ENCODE measurements around the gene SOST. TPM values are rescaled to one million over a fixed set of nuclear protein-coding genes. Genes with fewer than 3 reads are reported as not detected.
A peak's percentile ranks its signal among the peaks of the same experiment; 100 is the strongest.

The SOST gene
- total RNA-seq, 3 donors from 2014 or later = not detected

DNA sequence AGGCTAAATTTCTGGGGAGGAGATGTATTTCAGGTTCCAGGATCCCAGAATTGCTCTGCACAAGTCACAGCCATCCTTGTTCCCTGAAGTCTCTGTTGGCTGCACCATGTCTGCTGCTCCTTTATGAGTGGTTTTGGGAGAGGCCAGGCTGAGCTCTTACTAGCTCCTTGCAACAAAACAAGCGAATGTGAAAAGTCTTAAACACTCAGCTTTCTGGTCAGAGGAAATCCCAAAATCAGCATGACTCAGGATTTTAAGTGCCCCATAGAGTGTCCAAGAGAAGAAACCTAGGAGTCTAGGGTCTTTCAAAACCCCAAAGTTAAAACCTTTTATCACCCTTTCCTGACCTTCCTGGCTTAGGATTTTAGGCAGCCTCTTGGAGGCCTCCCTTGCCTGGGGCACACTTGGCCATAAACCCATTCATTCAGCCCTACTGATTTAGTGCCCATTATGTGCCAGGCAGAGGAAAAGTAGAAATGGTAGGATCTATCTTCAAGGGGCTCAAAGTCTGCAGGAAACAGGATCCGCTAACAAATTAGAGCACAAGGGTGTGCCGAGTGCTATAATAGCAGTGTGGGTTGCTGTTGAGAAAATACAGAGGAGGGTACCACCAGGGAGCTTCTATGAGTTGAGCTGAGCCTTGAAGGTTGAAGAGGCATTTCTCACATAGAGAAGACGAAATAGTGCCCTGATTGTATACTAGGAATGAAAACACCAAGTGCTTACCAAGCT lies 36.9 kb downstream of the SOST start:
- H3K36me3 ChIP-seq (ENCODE audit: low read depth) = no peaks in the 10 kb centered on the region
- ATAC-seq (no peak), DNase-seq (no peak)
- no peaks in the 10 kb centered on the region for H3K4me1 ChIP-seq (ENCODE audit: low read depth)
- intact Hi-C loops (cut with DNase I, micrococcal nuclease) = no loop called here
- no peak overlapping the region for H3K4me3 ChIP-seq
- H3K9me3 ChIP-seq = no peaks in the 10 kb centered on the region
- TF ChIP-seq, protein P1, sequence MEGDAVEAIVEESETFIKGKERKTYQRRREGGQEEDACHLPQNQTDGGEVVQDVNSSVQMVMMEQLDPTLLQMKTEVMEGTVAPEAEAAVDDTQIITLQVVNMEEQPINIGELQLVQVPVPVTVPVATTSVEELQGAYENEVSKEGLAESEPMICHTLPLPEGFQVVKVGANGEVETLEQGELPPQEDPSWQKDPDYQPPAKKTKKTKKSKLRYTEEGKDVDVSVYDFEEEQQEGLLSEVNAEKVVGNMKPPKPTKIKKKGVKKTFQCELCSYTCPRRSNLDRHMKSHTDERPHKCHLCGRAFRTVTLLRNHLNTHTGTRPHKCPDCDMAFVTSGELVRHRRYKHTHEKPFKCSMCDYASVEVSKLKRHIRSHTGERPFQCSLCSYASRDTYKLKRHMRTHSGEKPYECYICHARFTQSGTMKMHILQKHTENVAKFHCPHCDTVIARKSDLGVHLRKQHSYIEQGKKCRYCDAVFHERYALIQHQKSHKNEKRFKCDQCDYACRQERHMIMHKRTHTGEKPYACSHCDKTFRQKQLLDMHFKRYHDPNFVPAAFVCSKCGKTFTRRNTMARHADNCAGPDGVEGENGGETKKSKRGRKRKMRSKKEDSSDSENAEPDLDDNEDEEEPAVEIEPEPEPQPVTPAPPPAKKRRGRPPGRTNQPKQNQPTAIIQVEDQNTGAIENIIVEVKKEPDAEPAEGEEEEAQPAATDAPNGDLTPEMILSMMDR (IDR thresholded peaks at IDR 0.05) = no peak

DNA sequence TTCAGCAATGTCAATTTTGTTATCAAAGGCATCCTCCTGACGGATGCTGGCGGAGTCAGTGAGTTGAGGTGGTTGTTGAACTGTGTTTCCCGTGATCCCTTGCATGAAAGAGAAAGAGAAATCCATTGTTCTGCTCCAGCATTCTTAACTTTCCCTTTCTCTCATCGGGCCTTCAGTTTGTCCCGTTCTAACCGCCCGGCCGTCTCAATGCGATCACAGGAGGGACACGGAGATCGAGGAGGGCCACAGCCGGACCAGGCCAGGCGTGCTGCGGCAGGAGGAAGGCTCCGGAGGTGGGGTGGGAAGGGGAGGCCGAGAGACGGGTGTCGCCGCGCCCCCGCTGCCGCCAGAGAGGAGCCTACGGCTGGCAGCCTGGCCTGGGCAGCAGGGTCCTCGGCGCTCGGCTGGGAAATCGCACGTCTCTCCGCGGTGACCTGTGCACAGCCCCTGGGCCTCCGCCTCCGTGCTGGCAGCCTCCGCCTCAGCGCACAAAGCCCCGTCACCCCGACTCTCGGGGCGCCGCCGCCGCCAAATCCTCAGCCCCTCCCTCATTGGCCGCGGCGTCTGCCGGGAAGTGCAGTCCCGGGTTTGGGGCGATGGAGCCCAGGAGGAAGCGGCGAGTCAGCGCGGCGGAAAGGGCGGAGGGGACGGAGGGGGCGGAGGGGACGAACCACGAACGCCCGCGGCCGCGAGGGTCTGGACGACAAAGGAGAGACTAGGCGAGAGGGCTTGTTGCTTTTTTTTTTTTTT lies 38.1 kb downstream of the SOST start:
- Histone ChIP-seq H3K4me3 (peak overlapping the region; percentile 68), H3K9me3 (no peaks in the 10 kb centered on the region), H3K36me3 (ENCODE audit: low read depth) (no peaks in the 10 kb centered on the region), H3K4me1 (ENCODE audit: low read depth) (no peaks in the 10 kb centered on the region)
- ATAC-seq = peak; percentile 97
- TF ChIP-seq, protein P1 (IDR thresholded peaks at IDR 0.05) = no peak
- intact Hi-C loops (cut with DNase I, micrococcal nuclease) = no loop called here
- peak; percentile 80 to 87 (median 86) for DNase-seq

DNA sequence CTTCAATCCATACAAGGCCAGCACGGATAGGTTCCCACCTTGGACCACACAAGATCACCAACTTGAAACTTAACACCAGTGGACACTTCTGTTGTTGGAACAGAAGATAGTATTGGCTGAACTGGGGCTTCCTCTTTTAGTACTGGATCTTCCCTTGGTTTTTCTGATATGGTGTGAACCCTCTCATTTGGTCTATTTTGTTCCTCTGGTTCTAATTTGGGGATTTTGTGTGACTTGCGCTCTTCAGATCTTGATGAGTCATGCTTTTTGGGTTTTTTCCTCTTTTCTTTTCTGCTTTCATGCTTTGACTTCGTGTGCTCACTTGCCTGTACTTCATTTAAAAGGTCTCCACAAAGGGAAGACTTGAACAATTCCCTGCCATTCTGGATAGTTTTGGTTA lies 39.0 kb downstream of the SOST start:
- Histone ChIP-seq H3K4me3 (no peak overlapping the region), H3K9me3 (no peaks in the 10 kb centered on the region), H3K36me3 (ENCODE audit: low read depth) (no peaks in the 10 kb centered on the region), H3K4me1 (ENCODE audit: low read depth) (no peaks in the 10 kb centered on the region)
- DNase-seq = no peak
- TF ChIP-seq, protein P1 (IDR thresholded peaks at IDR 0.05) = no peak
- intact Hi-C loops (cut with DNase I, micrococcal nuclease) = no loop called here
- ATAC-seq = no peak

DNA sequence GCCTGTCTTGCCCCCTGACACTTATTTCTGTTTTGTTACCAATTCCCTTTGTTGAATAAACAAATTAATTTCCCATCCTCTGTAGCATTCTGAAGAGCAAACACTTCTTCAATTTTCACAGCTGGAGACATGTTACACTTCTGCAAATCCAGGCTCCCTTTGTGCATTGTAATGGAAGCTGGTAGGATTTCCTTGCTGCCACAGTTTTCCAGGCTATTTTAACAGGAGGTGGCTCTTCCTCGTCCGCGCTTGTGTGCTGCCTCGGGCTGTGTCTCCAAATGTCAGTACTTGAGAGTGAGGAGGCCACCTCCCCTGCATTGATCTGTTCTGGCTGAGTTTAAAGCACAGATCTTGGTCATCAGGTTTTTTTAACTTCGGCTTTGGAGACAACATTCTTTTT lies 40.0 kb downstream of the SOST start:
- DNase-seq (no peak), ATAC-seq (no peak)
- Histone ChIP-seq H3K9me3 (no peaks in the 10 kb centered on the region), H3K36me3 (ENCODE audit: low read depth) (no peaks in the 10 kb centered on the region), H3K4me3 (no peak overlapping the region), H3K4me1 (ENCODE audit: low read depth) (peaks cover 5% of the 10 kb centered on the region)
- intact Hi-C loops (cut with DNase I, micrococcal nuclease) = no loop called here
- TF ChIP-seq, protein P1 (IDR thresholded peaks at IDR 0.05) = no peak

DNA sequence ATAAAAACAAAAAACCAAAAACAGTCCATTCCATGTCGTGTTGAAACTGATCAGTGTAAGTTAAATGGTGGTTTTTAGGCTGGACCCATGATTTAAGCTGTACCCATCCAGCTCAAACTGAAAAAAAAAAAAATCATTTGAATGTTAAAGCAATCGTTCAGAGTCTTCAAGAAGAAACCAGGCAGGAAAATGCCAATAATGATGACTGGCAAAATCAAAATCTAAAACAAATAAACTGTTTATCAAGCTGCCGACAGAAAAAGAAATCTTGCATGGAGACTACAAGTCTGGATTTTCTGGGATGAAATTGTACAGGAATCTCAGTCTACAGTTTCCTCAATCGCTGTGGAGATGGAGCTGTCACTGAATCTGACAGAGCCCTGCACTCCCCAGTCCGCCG lies 40.7 kb downstream of the SOST start:
- ATAC-seq = no peak
- Histone ChIP-seq H3K36me3 (ENCODE audit: low read depth) (no peaks in the 10 kb centered on the region), H3K4me1 (ENCODE audit: low read depth) (peaks cover 11% of the 10 kb centered on the region), H3K4me3 (no peak overlapping the region), H3K9me3 (no peaks in the 10 kb centered on the region)
- intact Hi-C loops (cut with DNase I, micrococcal nuclease) = no loop called here
- TF ChIP-seq, protein P1 (IDR thresholded peaks at IDR 0.05) = no peak
- no peak for DNase-seq
